Psoas muscle (tissue), 8 donors: ENCODE data around the gene PRCC. TPM values are rescaled to one million over a fixed set of nuclear protein-coding genes. Genes with fewer than 3 reads are reported as not detected.

Experiments used
- ATAC-seq, 4 donors: fragments of 200-7000 bp; cut with Tn5 transposase; one replicate each; pipeline ENCODE4 v1.9.1; 2020; ENCODE audit warnings: moderate library complexity in 3 of 4, mild to moderate bottlenecking in 2 of 4
- DNase-seq, 2 donors: peaks; one replicate each; pipeline ENCODE4 v3.0.0-alpha.2; 2020
- H3K27ac ChIP-seq: fragments of 200-600 bp; one replicate; pipeline ENCODE4 v1.8.0; 2022
- H3K27me3 ChIP-seq, 3 donors: fragments of 200-600 bp in 1 of 3; one replicate each; pipeline versions ENCODE4 v1.6.1 to v1.8.0; 2013 to 2022; ENCODE audit warnings: low read length in 2 of 3, mild to moderate bottlenecking in 2 of 3, moderate library complexity in 1 of 3; ENCODE audit not compliant: insufficient read depth in 3 of 3
- H3K36me3 ChIP-seq, 2 donors: fragments of 200-600 bp in 1 of 2; one replicate each; pipeline versions ENCODE4 v1.6.1 to v1.8.0; 2013 to 2022; ENCODE audit warnings: low read depth in 1 of 2, mild to moderate bottlenecking in 1 of 2, moderate library complexity in 1 of 2; ENCODE audit not compliant: insufficient read depth in 1 of 2
- H3K4me1 ChIP-seq: fragments of 200-600 bp; one replicate; pipeline ENCODE4 v1.8.0; 2022
- H3K4me3 ChIP-seq: fragments of 200-600 bp; one replicate; pipeline ENCODE4 v1.8.0; 2022; ENCODE audit warnings: mild to moderate bottlenecking
- H3K9me3 ChIP-seq: fragments of 200-600 bp; one replicate; pipeline ENCODE4 v1.8.0; 2022
- CTCF ChIP-seq: fragments of 200-600 bp; IDR thresholded peaks from one replicate; pipeline ENCODE4 v1.8.0; 2022; ENCODE audit warnings: antibody characterized with exemption
- WGBS, 3 donors: extraction: QIAGEN DNeasy Blood & Tissue Kit; methylation state at CpG; one replicate each; pipeline versions ENCODE4 v1.1.6 to v1.1.7; 2013; 5-methylcytosine and 5-hydroxymethylcytosine counted together
- intact Hi-C, 2 donors: fragments of 100-400 bp; cut with DNase I; formaldehyde crosslinking; loops; one replicate each; pipeline versions ENCODE4 v1.11.0 to v1.14.2; 2022
- polyA plus RNA-seq, 3 donors: library from polyadenylated mRNA; stranded (reverse); fragments of 200-250 nt; gene quantifications; one replicate each; pipeline ENCODE4 v1.2.3, GENCODE V29; 2013
- total RNA-seq, 4 donors: library from RNA; stranded (reverse); fragmentation: NEBNext Ultra II Directional in 2 of 4; extraction: Animal tissue kit (Norgen Biotek cat#: 25700) in 2 of 4; gene quantifications; one replicate each; pipeline versions ENCODE4 v1.2.1 to v1.2.4, GENCODE V29; 2021 to 2023
- donor health status: healthy with polysubstance abuse.
- donor health status: DM: no; HTN: no; CAD: no; lungs with moderate emphysema.
- donor health status: Bipolar disorder and iron deficiency.
- donor health status: healthy.
- donor health status: DM: yes; HTN: yes; CAD: no.
- donor health status: DM: no; HTN: no; CAD: no.
- donor health status: DM: no; HTN: no; CAD: no.
- donor health status: DM: yes; HTN: yes; CAD: no.

PRCC gene
- total and polyA plus RNA-seq, 7 donors, result 43.7 to 107 (median 68.8) TPM

- peaks cover 48% of the 10 kb centered on the region for H3K4me1 ChIP-seq
- ATAC-seq, result peak; percentile 71 to 77 (median 75)
- peak overlapping the region; percentile 96 for H3K4me3 ChIP-seq
- H3K36me3 ChIP-seq, result no peaks in the 10 kb centered on the region
- intact Hi-C loops, result loop anchor here in 1 of 2 donors (2.0 kb wide), 1 partner anchor 15 kb away; the partner anchor contains the start of gene PRCC
- DNase-seq, result peak; percentile 99
- 0% methylated on average over 46 to 67 of the region's 68 CpGs for WGBS, 3 donors
- TF ChIP-seq CTCF, result no peak
- peak overlapping the region; percentile 98 for H3K27ac ChIP-seq
- no peaks in the 10 kb centered on the region for H3K27me3 ChIP-seq
- no peaks in the 10 kb centered on the region for H3K9me3 ChIP-seq
These were observed 15.4 kb upstream of the PRCC start for GRCh38 chr1:156751757-156752481.

GRCh38 chr1:156752843-156753482, 14.4 kb upstream of the PRCC start:
- Histone ChIP-seq H3K9me3 (no peaks in the 10 kb centered on the region), H3K27ac (peak overlapping the region; percentile 98), H3K36me3 (no peaks in the 10 kb centered on the region), H3K4me1 (peaks cover 43% of the 10 kb centered on the region), H3K4me3 (peak overlapping the region; percentile 96), H3K27me3 (no peaks in the 10 kb centered on the region)
- ATAC-seq, result no peak
- DNase-seq, result no peak
- intact Hi-C loops, result no loop called here
- 7 to 31% (median 16%) methylated on average over 1 of the region's 1 CpG for WGBS, 3 donors
- TF ChIP-seq CTCF, result no peak

GRCh38 chr1:156754219-156754618, 13.1 kb upstream of the PRCC start:
- no peak for ATAC-seq
- Histone ChIP-seq H3K36me3 (no peaks in the 10 kb centered on the region), H3K27ac (peak overlapping the region; percentile 50), H3K4me3 (no peak overlapping the region), H3K27me3 (no peaks in the 10 kb centered on the region), H3K4me1 (peaks cover 37% of the 10 kb centered on the region), H3K9me3 (no peaks in the 10 kb centered on the region)
- DNase-seq, result no peak
- TF ChIP-seq CTCF, result no peak
- WGBS, 3 donors, result 21 to 36% (median 23%) methylated on average over 8 of the region's 8 CpGs
- intact Hi-C loops, result no loop called here

GRCh38 chr1:156755527-156755950, 11.8 kb upstream of the PRCC start:
- intact Hi-C loops, result no loop called here
- Histone ChIP-seq H3K27ac (peak overlapping the region; percentile 36), H3K27me3 (no peaks in the 10 kb centered on the region), H3K36me3 (no peaks in the 10 kb centered on the region), H3K4me1 (peaks cover 33% of the 10 kb centered on the region), H3K9me3 (no peaks in the 10 kb centered on the region), H3K4me3 (no peak overlapping the region)
- ATAC-seq (no peak), DNase-seq (no peak)
- WGBS, 3 donors, result 36 to 44% (median 37%) methylated on average over 5 of the region's 5 CpGs
- no peak for TF ChIP-seq CTCF
